Suprapubic skin (tissue), 4 donors: Measurements from ENCODE around the gene CDC27.
"Not testable (repeated sequence)": the region's sequence is repeated elsewhere in the genome, so short reads cannot be mapped to it uniquely, and the experiment has no call there.

Experiments
- EP300 ChIP-seq: sonication (generic); formaldehyde crosslinking; IDR thresholded peaks from one replicate; pipeline ENCODE4 v1.6.1; 2017; ENCODE audit warnings: antibody characterized with exemption
- POLR2A ChIP-seq, 2 donors: fragments of 450-650 bp; IDR thresholded peaks; one replicate each; pipeline ENCODE4 v1.6.1; 2017; ENCODE audit warnings: antibody characterized with exemption in 2 of 2, mild to moderate bottlenecking in 2 of 2, moderate library complexity in 2 of 2
- POLR2AphosphoS5 ChIP-seq, 3 donors: sonication (generic); formaldehyde crosslinking; IDR thresholded peaks; one replicate each; pipeline ENCODE4 v1.6.1; 2017; ENCODE audit warnings: antibody characterized with exemption in 3 of 3
- TF ChIP-seq, protein P1 (sequence below), 2 donors: fragments of 200-600 bp in 1 of 2; fragments of 450-650 bp in 1 of 2; sonication (generic) in 1 of 2; IDR thresholded peaks; one replicate each; pipeline ENCODE4 v1.5.1; 2016 to 2019; ENCODE audit warnings: antibody characterized with exemption in 2 of 2, mild to moderate bottlenecking in 1 of 2, moderate library complexity in 1 of 2

GRCh38 chr17:47073629-47074028 is 115.5 kb downstream of the CDC27 start:
- TF ChIP-seq EP300; POLR2AphosphoS5 (IDR thresholded peaks at IDR 0.05); POLR2A (IDR thresholded peaks at IDR 0.05): not testable (repeated sequence)
- TF ChIP-seq, protein P1, sequence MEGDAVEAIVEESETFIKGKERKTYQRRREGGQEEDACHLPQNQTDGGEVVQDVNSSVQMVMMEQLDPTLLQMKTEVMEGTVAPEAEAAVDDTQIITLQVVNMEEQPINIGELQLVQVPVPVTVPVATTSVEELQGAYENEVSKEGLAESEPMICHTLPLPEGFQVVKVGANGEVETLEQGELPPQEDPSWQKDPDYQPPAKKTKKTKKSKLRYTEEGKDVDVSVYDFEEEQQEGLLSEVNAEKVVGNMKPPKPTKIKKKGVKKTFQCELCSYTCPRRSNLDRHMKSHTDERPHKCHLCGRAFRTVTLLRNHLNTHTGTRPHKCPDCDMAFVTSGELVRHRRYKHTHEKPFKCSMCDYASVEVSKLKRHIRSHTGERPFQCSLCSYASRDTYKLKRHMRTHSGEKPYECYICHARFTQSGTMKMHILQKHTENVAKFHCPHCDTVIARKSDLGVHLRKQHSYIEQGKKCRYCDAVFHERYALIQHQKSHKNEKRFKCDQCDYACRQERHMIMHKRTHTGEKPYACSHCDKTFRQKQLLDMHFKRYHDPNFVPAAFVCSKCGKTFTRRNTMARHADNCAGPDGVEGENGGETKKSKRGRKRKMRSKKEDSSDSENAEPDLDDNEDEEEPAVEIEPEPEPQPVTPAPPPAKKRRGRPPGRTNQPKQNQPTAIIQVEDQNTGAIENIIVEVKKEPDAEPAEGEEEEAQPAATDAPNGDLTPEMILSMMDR (IDR thresholded peaks at IDR 0.05), result not testable (repeated sequence)
